GM21717 (cell line): ENCODE measurements around the gene RAD23B.
"Not testable (repeated sequence)": the region's sequence is repeated elsewhere in the genome, so short reads cannot be mapped to it uniquely, and the experiment has no call there.

ENCODE experiments used
- ATAC-seq: cut with Tn5 transposase; IDR thresholded peaks from one replicate; pipeline ENCODE4 v1.9.1; 2021; ENCODE audit warnings: mild to moderate bottlenecking, moderate library complexity; ENCODE audit not compliant: unreplicated experiment

The RAD23B gene

GRCh38 chr9:107282759-107283622 lies at the start of gene RAD23B:
RAD23B (plus strand) TSS chr9:107283279; CDS start chr9:107283630, 351 bp downstream.
- peak; percentile 91 for ATAC-seq

- ATAC-seq, result no peak
Measured at GRCh38 chr9:107235765-107236442, 47.2 kb upstream of the RAD23B start.

- no peak for ATAC-seq
Measured at GRCh38 chr9:107237873-107238272, 45.2 kb upstream of the RAD23B start.

GRCh38 chr9:107239474-107239873 lies 43.6 kb upstream of the RAD23B start:
- no peak for ATAC-seq

- ATAC-seq, result no peak
Measured at GRCh38 chr9:107240260-107240659, 42.8 kb upstream of the RAD23B start.

- ATAC-seq, result no peak
Measured at GRCh38 chr9:107242073-107243030, 40.7 kb upstream of the RAD23B start.

- ATAC-seq, result peak; percentile 85
Measured at GRCh38 chr9:107243742-107244141, 39.3 kb upstream of the RAD23B start.

GRCh38 chr9:107246259-107247254 lies 36.5 kb upstream of the RAD23B start:
- ATAC-seq, result no peak

- no peak for ATAC-seq
Measured at GRCh38 chr9:107248714-107249113, 34.4 kb upstream of the RAD23B start.

GRCh38 chr9:107249131-107249533 lies 33.9 kb upstream of the RAD23B start:
- ATAC-seq, result no peak

- no peak for ATAC-seq
Measured at GRCh38 chr9:107249665-107250285, 33.3 kb upstream of the RAD23B start.

- no peak for ATAC-seq
Measured at GRCh38 chr9:107251756-107252322, 31.2 kb upstream of the RAD23B start.

GRCh38 chr9:107258919-107259318 lies 24.2 kb upstream of the RAD23B start:
- ATAC-seq, result no peak

GRCh38 chr9:107259751-107260313 lies 23.2 kb upstream of the RAD23B start:
- ATAC-seq, result not testable (repeated sequence)

- peak; percentile 99 for ATAC-seq
Measured at GRCh38 chr9:107260437-107261081, 22.5 kb upstream of the RAD23B start.

- ATAC-seq, result no peak
Measured at GRCh38 chr9:107261106-107261505, 22.0 kb upstream of the RAD23B start.

GRCh38 chr9:107263289-107263688 lies 19.8 kb upstream of the RAD23B start:
- no peak for ATAC-seq
